Endothelial cell (in vitro differentiated cells): ENCODE measurements around the gene MARCHF6. TPM values are rescaled to one million over a fixed set of nuclear protein-coding genes. Genes with fewer than 3 reads are reported as not detected.

Experiments
- DNase-seq: peaks from one replicate; pipeline ENCODE4 v3.0.0; 2021; ENCODE audit warnings: low spot score
- H3K27ac Mint-ChIP-seq: one replicate; pipeline ENCODE4 v1.8.0; 2021; ENCODE audit warnings: mixed read lengths, inconsistent platforms; ENCODE audit not compliant: unreplicated experiment
- H3K27me3 Mint-ChIP-seq: one replicate; pipeline ENCODE4 v1.8.0; 2021; ENCODE audit warnings: mild to moderate bottlenecking, moderate library complexity, mixed read lengths, inconsistent platforms; ENCODE audit not compliant: unreplicated experiment
- H3K36me3 Mint-ChIP-seq: one replicate; pipeline ENCODE4 v1.8.0; 2021; ENCODE audit warnings: mild to moderate bottlenecking, low read depth, mixed read lengths, inconsistent platforms; ENCODE audit not compliant: unreplicated experiment
- H3K4me1 Mint-ChIP-seq: one replicate; pipeline ENCODE4 v1.8.0; 2021; ENCODE audit warnings: mild to moderate bottlenecking, mixed read lengths, inconsistent platforms; ENCODE audit not compliant: unreplicated experiment
- H3K4me3 Mint-ChIP-seq: one replicate; pipeline ENCODE4 v1.8.0; 2021; ENCODE audit warnings: mild to moderate bottlenecking, mixed read lengths, inconsistent platforms; ENCODE audit not compliant: unreplicated experiment
- H3K9me3 Mint-ChIP-seq: one replicate; pipeline ENCODE4 v1.8.0; 2021; ENCODE audit warnings: mixed read lengths, inconsistent platforms; ENCODE audit not compliant: unreplicated experiment
- total RNA-seq: library from RNA; stranded (reverse); fragmentation: NEBNext Ultra II Directional; extraction: Animal tissue kit (Norgen Biotek cat#: 25700); gene quantifications from one replicate; pipeline ENCODE4 v1.2.1, GENCODE V29; 2021; ENCODE audit not compliant: unreplicated experiment
- TF ChIP-seq, protein P1 (sequence below): fragments of 200-600 bp; sonication (generic); IDR thresholded peaks from one replicate; pipeline ENCODE4 v1.5.0; 2021; ENCODE audit warnings: antibody characterized with exemption; ENCODE audit not compliant: unreplicated experiment

Gene MARCHF6
- total RNA-seq, 1 donor from 2014 or later = 162 TPM

DNA sequence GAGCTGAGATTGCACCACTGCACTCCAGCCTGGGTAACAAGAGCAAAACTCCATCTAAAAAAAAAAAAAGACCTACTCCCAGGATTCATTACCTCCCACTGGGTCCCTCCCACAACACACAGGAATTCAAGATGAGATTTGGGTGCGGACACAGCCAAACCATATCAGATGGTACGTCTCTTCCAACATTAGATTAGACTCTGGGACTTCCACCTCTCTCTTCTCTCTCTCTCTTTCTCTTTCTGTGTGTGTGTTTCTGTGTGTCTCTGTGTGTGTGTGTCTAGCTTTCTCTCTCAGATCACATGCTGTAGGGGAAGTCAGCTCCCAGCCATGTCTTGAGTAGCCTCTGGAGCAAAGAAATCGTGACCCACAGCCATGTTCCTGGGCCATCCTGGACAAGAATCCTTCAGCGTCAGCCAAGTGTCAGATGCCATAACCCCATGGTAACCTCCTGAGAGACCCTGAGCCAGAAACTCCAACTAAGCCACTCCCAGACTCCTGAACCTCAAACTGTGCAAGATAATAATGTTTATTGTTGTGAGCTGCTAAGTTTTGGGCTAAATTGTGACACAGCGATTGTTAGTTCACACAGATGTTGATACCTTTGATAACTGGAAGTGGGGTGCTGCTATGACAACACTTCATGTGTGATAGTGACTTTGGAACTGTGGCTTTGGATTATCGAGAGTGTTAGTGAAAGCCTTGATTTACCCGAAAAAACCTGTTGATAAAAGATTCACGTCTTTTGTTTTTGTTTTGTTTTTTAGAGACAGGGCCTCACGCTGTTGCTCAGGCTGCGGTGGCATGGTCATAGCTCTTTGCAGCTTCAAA, 41.7 kb upstream of the MARCHF6 start:
- H3K36me3 Mint-ChIP-seq = no peaks in the 10 kb centered on the region
- TF ChIP-seq, protein P1, sequence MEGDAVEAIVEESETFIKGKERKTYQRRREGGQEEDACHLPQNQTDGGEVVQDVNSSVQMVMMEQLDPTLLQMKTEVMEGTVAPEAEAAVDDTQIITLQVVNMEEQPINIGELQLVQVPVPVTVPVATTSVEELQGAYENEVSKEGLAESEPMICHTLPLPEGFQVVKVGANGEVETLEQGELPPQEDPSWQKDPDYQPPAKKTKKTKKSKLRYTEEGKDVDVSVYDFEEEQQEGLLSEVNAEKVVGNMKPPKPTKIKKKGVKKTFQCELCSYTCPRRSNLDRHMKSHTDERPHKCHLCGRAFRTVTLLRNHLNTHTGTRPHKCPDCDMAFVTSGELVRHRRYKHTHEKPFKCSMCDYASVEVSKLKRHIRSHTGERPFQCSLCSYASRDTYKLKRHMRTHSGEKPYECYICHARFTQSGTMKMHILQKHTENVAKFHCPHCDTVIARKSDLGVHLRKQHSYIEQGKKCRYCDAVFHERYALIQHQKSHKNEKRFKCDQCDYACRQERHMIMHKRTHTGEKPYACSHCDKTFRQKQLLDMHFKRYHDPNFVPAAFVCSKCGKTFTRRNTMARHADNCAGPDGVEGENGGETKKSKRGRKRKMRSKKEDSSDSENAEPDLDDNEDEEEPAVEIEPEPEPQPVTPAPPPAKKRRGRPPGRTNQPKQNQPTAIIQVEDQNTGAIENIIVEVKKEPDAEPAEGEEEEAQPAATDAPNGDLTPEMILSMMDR = no peak
- H3K9me3 Mint-ChIP-seq = no peaks in the 10 kb centered on the region
- peaks cover 6% of the 10 kb centered on the region for H3K4me1 Mint-ChIP-seq
- no peak for DNase-seq
- H3K27ac Mint-ChIP-seq = no peak overlapping the region
- H3K4me3 Mint-ChIP-seq = no peak overlapping the region
- peaks cover 4% of the 10 kb centered on the region for H3K27me3 Mint-ChIP-seq

DNA sequence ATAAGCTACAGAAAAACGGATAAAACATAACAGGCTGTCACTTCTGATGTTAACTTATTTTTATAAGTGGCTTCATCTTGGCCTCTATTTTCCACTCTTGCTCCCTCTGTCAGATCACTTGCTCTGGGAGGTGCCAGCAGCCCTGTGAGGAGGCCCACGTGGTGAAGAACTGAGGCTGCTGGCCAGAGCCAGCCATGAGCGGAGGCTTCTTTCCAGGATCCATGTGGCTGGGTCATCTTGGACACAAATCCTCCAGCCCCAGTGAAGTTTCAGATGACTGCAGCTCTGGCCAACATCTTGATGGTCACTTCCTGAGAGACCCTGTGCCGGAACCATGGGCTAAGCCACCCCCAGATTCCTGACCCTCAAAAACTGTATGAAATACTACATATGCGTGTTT, 38.3 kb upstream of the MARCHF6 start:
- H3K27ac Mint-ChIP-seq = no peak overlapping the region
- H3K9me3 Mint-ChIP-seq = no peaks in the 10 kb centered on the region
- peaks cover 2% of the 10 kb centered on the region for H3K27me3 Mint-ChIP-seq
- no peaks in the 10 kb centered on the region for H3K36me3 Mint-ChIP-seq
- no peak for DNase-seq
- H3K4me1 Mint-ChIP-seq = no peaks in the 10 kb centered on the region
- H3K4me3 Mint-ChIP-seq = no peak overlapping the region
- TF ChIP-seq, protein P1 = no peak

DNA sequence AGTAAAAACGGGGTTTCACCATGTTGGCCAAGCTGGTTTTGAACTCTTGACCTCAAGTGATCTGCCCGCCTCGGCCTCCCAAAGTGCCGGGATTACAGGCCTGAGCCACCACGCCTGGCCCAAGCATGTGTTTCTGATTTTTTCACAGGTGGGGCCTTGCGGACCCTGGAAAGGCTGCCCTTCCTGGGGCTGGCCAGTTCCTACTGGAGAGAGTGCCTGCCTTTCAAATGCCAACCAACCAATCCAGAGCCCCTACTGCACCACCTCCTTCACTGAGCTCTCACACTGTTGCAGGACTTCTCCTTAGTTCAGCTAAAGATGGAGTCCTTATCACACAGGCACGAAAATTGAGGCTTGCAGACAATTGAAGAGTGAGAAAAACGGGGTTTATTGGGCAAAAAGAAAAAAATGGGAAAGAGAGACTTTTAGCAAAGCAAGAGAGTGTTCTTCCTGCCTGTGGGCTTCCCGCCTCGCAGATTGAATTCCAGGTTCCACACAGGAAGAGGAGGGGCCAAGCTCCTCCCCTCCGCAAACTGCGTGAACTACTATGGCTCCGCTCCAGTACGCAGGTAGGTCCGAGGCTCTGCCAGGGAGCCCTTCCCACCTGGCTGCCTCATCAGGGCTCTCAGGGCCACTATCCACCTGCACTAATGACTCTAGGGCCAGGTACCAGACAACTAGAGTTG, 37.5 kb upstream of the MARCHF6 start:
- H3K9me3 Mint-ChIP-seq = no peaks in the 10 kb centered on the region

GRCh38 chr5:10317825-10318682, 35.4 kb upstream of the MARCHF6 start:
- Mint-ChIP-seq H3K4me3 (no peak overlapping the region), H3K4me1 (no peaks in the 10 kb centered on the region), H3K27ac (no peak overlapping the region), H3K9me3 (no peaks in the 10 kb centered on the region), H3K36me3 (no peaks in the 10 kb centered on the region), H3K27me3 (peaks cover 2% of the 10 kb centered on the region)
- TF ChIP-seq, protein P1 = no peak
- DNase-seq = no peak

More for the DNA sequence above, 37.5 kb upstream of the MARCHF6 start:
- Mint-ChIP-seq H3K27ac (no peak overlapping the region), H3K27me3 (peaks cover 2% of the 10 kb centered on the region), H3K4me3 (no peak overlapping the region), H3K4me1 (no peaks in the 10 kb centered on the region), H3K36me3 (no peaks in the 10 kb centered on the region)
- TF ChIP-seq, protein P1 = no peak
- no peak for DNase-seq
